Memory B cell (primary cell): Measurements from ENCODE around the gene NFIB.

Experiments
- ATAC-seq: fragments of 150-1000 bp; cut with Tn5 transposase; 2 replicates; pipeline ENCODE4 v1.10.0; 2021; ENCODE audit warnings: low read depth, mild to moderate bottlenecking, moderate library complexity
- DNase-seq, 2 donors: peaks; one replicate each; pipeline ENCODE4 v3.0.0; 2022; ENCODE audit warnings: low spot score in 2 of 2
- H3K27ac Mint-ChIP-seq: one replicate; pipeline ENCODE4 v1.8.0; 2022; ENCODE audit warnings: mild to moderate bottlenecking, moderate library complexity, mixed read lengths
- H3K27me3 Mint-ChIP-seq: one replicate; pipeline ENCODE4 v1.8.0; 2022; ENCODE audit warnings: mixed read lengths
- H3K36me3 Mint-ChIP-seq: one replicate; pipeline ENCODE4 v1.8.0; 2022; ENCODE audit warnings: mild to moderate bottlenecking, mixed read lengths
- H3K4me1 Mint-ChIP-seq: one replicate; pipeline ENCODE4 v1.8.0; 2022; ENCODE audit warnings: mixed read lengths
- H3K4me3 Mint-ChIP-seq: one replicate; pipeline ENCODE4 v1.8.0; 2022; ENCODE audit warnings: mild to moderate bottlenecking, moderate library complexity, mixed read lengths
- H3K9me3 Mint-ChIP-seq: one replicate; pipeline ENCODE4 v1.8.0; 2022; ENCODE audit warnings: mixed read lengths

Gene NFIB

GRCh38 chr9:14300040-14300439 lies 13.9 kb downstream of the NFIB start:
- no peak for DNase-seq
- H3K4me3 Mint-ChIP-seq: no peak overlapping the region
- peaks cover 2% of the 10 kb centered on the region for H3K27me3 Mint-ChIP-seq
- no peaks in the 10 kb centered on the region for H3K4me1 Mint-ChIP-seq
- no peaks in the 10 kb centered on the region for H3K36me3 Mint-ChIP-seq
- no peak overlapping the region for H3K27ac Mint-ChIP-seq
- ATAC-seq: no peak
- H3K9me3 Mint-ChIP-seq: no peaks in the 10 kb centered on the region

- Mint-ChIP-seq H3K9me3 (no peaks in the 10 kb centered on the region), H3K4me3 (no peak overlapping the region), H3K4me1 (no peaks in the 10 kb centered on the region), H3K27me3 (peaks cover 5% of the 10 kb centered on the region), H3K36me3 (no peaks in the 10 kb centered on the region), H3K27ac (no peak overlapping the region)
- ATAC-seq: no peak
- no peak for DNase-seq
Observed at GRCh38 chr9:14298601-14299022, 15.3 kb downstream of the NFIB start.

GRCh38 chr9:14296495-14297113 lies 17.3 kb downstream of the NFIB start:
- DNase-seq (no peak), ATAC-seq (no peak)
- H3K27me3 Mint-ChIP-seq: peaks cover 5% of the 10 kb centered on the region
- H3K4me3 Mint-ChIP-seq: no peak overlapping the region
- H3K9me3 Mint-ChIP-seq: no peaks in the 10 kb centered on the region
- H3K4me1 Mint-ChIP-seq: no peaks in the 10 kb centered on the region
- H3K27ac Mint-ChIP-seq: no peak overlapping the region
- no peaks in the 10 kb centered on the region for H3K36me3 Mint-ChIP-seq

GRCh38 chr9:14294659-14295058 lies 19.3 kb downstream of the NFIB start:
- Mint-ChIP-seq H3K4me3 (no peak overlapping the region), H3K4me1 (no peaks in the 10 kb centered on the region), H3K27ac (no peak overlapping the region), H3K36me3 (no peaks in the 10 kb centered on the region), H3K27me3 (peaks cover 5% of the 10 kb centered on the region), H3K9me3 (no peaks in the 10 kb centered on the region)
- no peak for ATAC-seq
- DNase-seq: no peak

GRCh38 chr9:14293801-14294200 lies 20.1 kb downstream of the NFIB start:
- H3K9me3 Mint-ChIP-seq: no peaks in the 10 kb centered on the region
- H3K4me1 Mint-ChIP-seq: no peaks in the 10 kb centered on the region
- no peak for ATAC-seq
- no peaks in the 10 kb centered on the region for H3K36me3 Mint-ChIP-seq
- H3K27ac Mint-ChIP-seq: no peak overlapping the region
- peaks cover 5% of the 10 kb centered on the region for H3K27me3 Mint-ChIP-seq
- no peak for DNase-seq
- no peak overlapping the region for H3K4me3 Mint-ChIP-seq

- Mint-ChIP-seq H3K27me3 (peaks cover 8% of the 10 kb centered on the region), H3K4me3 (no peak overlapping the region), H3K36me3 (no peaks in the 10 kb centered on the region), H3K27ac (no peak overlapping the region), H3K9me3 (no peaks in the 10 kb centered on the region), H3K4me1 (no peaks in the 10 kb centered on the region)
- no peak for DNase-seq
- no peak for ATAC-seq
Observed at GRCh38 chr9:14292181-14292739, 21.7 kb downstream of the NFIB start.

GRCh38 chr9:14289916-14290315 lies 24.0 kb downstream of the NFIB start:
- Mint-ChIP-seq H3K27ac (no peak overlapping the region), H3K4me1 (no peaks in the 10 kb centered on the region), H3K36me3 (no peaks in the 10 kb centered on the region), H3K4me3 (no peak overlapping the region), H3K9me3 (peaks cover 2% of the 10 kb centered on the region), H3K27me3 (peaks cover 7% of the 10 kb centered on the region)
- ATAC-seq: no peak
- DNase-seq: no peak

- Mint-ChIP-seq H3K27me3 (peaks cover 5% of the 10 kb centered on the region), H3K27ac (no peak overlapping the region), H3K36me3 (no peaks in the 10 kb centered on the region), H3K4me1 (no peaks in the 10 kb centered on the region), H3K9me3 (peaks cover 2% of the 10 kb centered on the region), H3K4me3 (no peak overlapping the region)
- ATAC-seq (no peak), DNase-seq (no peak)
Observed at GRCh38 chr9:14288433-14288832, 25.5 kb downstream of the NFIB start.

- no peak overlapping the region for H3K4me3 Mint-ChIP-seq
- no peak for DNase-seq
- ATAC-seq: no peak
- no peaks in the 10 kb centered on the region for H3K4me1 Mint-ChIP-seq
- peaks cover 2% of the 10 kb centered on the region for H3K9me3 Mint-ChIP-seq
- H3K36me3 Mint-ChIP-seq: no peaks in the 10 kb centered on the region
- H3K27ac Mint-ChIP-seq: no peak overlapping the region
- peaks cover 5% of the 10 kb centered on the region for H3K27me3 Mint-ChIP-seq
Observed at GRCh38 chr9:14286121-14286520, 27.8 kb downstream of the NFIB start.

- Mint-ChIP-seq H3K4me3 (no peak overlapping the region), H3K27ac (no peak overlapping the region), H3K36me3 (no peaks in the 10 kb centered on the region), H3K9me3 (peaks cover 2% of the 10 kb centered on the region), H3K27me3 (peaks cover 8% of the 10 kb centered on the region), H3K4me1 (no peaks in the 10 kb centered on the region)
- no peak for DNase-seq
- ATAC-seq: no peak
Observed at GRCh38 chr9:14283276-14283675, 30.7 kb downstream of the NFIB start.

GRCh38 chr9:14281876-14282275 lies 32.1 kb downstream of the NFIB start:
- DNase-seq (no peak), ATAC-seq (no peak)
- H3K27ac Mint-ChIP-seq: no peak overlapping the region
- peaks cover 2% of the 10 kb centered on the region for H3K9me3 Mint-ChIP-seq
- no peak overlapping the region for H3K4me3 Mint-ChIP-seq
- H3K27me3 Mint-ChIP-seq: peaks cover 8% of the 10 kb centered on the region
- no peaks in the 10 kb centered on the region for H3K36me3 Mint-ChIP-seq
- no peaks in the 10 kb centered on the region for H3K4me1 Mint-ChIP-seq

GRCh38 chr9:14281136-14281795 lies 32.7 kb downstream of the NFIB start:
- no peak overlapping the region for H3K27ac Mint-ChIP-seq
- no peak overlapping the region for H3K4me3 Mint-ChIP-seq
- peaks cover 8% of the 10 kb centered on the region for H3K27me3 Mint-ChIP-seq
- ATAC-seq: no peak
- no peaks in the 10 kb centered on the region for H3K4me1 Mint-ChIP-seq
- no peaks in the 10 kb centered on the region for H3K36me3 Mint-ChIP-seq
- DNase-seq: no peak
- no peaks in the 10 kb centered on the region for H3K9me3 Mint-ChIP-seq

GRCh38 chr9:14279671-14280070 lies 34.3 kb downstream of the NFIB start:
- Mint-ChIP-seq H3K36me3 (no peaks in the 10 kb centered on the region), H3K27me3 (peaks cover 7% of the 10 kb centered on the region), H3K9me3 (no peaks in the 10 kb centered on the region), H3K27ac (no peak overlapping the region), H3K4me3 (no peak overlapping the region), H3K4me1 (no peaks in the 10 kb centered on the region)
- no peak for DNase-seq
- ATAC-seq: no peak

GRCh38 chr9:14278291-14278721 lies 35.6 kb downstream of the NFIB start:
- Mint-ChIP-seq H3K27ac (no peak overlapping the region), H3K36me3 (no peaks in the 10 kb centered on the region), H3K27me3 (peaks cover 14% of the 10 kb centered on the region), H3K9me3 (no peaks in the 10 kb centered on the region), H3K4me1 (no peaks in the 10 kb centered on the region), H3K4me3 (no peak overlapping the region)
- ATAC-seq (no peak), DNase-seq (no peak)

GRCh38 chr9:14277761-14278160 lies 36.2 kb downstream of the NFIB start:
- no peak for DNase-seq
- Mint-ChIP-seq H3K27me3 (peaks cover 14% of the 10 kb centered on the region), H3K36me3 (no peaks in the 10 kb centered on the region), H3K27ac (no peak overlapping the region), H3K4me1 (no peaks in the 10 kb centered on the region), H3K4me3 (no peak overlapping the region), H3K9me3 (no peaks in the 10 kb centered on the region)
- ATAC-seq: no peak
